ENCODE results near the gene BAIAP2.

The BAIAP2 gene

DNA sequence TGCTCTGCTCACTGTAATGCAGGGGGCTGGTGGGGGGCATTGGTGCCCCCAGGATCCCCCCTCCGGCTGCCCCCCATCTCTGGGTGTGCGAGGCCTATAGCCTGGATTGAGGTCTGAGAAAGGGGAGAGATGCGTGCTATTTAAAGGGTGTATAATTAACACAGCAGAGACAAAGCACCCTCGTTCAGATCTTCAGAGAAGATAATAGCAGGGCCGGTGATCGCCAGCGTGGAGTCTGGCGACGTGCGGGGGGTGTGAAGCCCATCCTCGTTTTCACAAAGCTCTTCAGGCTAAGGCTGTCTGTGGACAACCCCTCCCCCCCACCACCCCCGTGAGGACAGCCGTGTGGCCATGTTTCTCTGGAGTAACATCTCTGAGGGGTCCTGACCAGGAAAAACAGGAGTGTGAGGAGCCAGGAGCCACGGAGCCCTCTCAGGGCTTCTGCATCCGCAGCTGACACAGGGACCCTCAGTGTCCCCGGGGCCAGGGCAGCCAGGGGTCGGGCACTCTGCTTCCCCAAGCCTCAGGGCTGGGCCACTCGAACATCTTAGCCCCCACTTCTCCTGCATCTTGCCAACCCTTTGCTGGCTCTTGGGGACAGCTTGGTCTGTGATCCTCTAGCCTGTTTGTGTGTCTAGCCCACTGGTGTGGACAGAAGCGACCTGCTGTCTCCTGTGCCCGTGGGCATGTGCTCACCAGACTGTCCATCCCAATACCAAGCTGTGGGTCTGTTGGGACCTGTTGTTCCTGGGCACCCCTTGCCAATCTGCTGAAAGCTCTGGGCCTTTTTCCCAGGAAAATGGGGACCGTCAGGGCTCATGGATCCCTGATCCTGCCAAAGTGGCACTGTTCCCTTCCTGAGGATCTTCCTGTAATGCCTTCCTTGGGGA is 58.9 kb downstream of the BAIAP2 start:
- no peak for DNase-seq

DNA sequence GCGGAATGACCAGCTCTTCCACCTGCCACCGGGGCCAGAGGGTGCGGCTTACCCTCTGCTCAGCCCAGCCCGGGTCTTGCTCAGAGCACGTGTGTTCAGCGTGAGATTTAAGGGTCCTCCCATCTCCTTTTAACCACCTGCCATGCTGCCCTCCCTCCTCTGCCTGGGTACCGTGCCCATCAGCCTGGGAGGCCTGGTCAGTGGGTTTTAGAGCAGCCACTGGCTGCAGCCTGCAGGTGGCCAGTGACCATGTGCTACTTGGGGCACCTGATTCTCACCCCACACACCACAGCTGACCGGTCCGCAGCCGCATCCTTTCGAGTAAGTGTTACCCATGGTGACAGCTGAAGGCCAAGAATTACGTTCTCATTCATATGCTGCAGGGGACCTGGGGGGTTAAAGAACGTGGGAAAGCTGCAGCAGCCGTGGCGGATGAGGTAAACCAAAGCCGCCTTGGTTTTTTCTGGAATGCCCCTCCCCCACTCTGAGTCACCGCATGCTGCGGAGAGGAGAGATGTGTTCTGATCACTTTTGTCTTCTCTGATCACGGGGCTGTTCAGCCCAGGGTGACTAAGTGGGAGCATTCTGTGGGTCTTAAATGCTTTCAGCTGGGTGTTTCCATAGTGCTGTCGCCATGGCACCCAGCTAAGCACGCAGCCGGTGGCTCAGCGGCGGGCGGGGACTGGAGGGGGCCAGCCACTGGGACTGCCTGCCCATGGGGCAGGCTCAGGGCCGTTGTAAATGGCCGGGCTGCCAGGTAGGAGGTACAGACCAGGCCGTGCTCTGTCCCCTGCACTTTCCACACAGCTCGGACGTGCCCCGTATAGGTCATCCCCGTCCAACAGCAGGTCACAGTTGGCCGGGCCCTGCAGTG is 59.8 kb downstream of the BAIAP2 start:
- peak; percentile 52 for DNase-seq

DNA sequence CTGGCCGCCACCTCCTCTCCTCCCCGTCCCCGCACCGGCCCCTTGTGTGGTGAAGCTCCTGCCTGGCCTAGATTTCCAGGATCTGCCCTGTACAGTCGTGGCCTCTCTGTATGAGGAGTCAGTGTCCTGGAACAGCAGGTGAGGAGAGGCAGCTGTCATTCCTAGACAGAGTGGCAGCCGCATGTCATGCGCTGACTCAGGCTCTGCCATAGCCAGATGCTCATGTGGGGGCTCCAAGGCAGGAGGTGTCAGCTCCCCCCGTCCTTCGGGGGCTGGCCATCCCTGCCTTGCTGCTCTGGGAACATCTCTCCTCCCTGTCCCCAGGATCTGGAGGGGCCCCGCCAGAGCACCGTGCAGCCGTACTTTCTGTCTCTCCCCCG is 60.4 kb downstream of the BAIAP2 start:
- no peak for DNase-seq

DNA sequence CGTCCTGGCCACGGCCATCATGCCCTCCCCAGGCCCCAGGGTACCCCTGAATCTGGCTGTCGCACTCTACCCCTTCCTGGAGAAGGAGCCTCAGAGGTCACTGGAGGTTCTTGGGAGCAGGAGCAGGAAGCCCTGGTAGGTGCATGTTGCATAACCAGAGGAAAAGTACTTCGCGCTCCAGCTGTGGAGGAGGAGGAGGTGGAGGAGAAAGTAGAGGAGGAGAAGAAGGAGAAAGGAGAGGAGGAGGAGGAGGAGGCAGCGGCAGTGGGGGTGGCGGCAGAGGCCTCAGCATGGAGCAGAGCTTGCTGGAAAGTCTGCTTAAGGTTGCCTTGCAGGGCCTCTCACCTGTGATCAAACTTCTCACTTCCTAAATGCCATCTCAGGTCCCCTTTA is 61.8 kb downstream of the BAIAP2 start:
- DNase-seq: no peak

DNA sequence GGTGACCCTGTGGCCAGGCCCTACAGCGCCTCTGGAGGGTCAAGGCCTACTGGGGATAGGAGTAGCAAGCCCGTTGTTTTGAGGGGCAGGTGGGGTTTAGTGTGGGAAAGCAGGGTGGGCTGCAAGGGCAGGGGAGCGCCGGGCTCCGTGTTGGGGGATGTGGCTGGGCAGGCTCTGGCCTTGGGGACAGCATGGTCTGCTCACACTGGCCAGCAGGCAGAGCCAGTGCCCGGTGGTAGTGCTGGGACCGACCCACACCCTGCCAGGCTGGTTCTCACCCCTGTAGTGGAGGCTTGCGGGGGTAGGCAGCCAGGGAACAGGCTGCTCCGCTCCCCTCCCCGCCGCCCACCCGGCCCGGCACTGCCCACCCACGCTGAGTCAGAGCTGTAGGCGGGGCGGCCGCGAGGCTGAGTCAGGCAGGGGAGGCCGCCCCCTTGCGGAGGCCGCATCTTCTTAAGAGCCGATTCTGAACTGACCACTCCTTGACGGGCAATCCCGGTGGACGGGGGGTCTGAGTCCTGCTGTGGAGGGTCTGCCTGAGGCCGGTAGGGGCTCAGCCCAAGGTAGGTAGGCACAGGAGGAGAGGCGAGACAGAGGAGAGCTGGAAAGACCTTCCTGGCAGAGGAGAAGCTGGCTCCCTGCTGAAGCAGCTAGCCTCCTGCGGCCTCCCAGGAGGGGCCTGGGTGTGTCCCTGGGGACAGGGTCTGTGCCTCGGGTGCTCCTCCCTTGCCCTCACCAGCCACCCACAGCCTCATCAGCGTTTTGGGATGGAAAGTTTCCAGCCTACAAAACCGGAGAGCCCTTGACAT is 62.4 kb downstream of the BAIAP2 start:
- peak; percentile 75 for DNase-seq

DNA sequence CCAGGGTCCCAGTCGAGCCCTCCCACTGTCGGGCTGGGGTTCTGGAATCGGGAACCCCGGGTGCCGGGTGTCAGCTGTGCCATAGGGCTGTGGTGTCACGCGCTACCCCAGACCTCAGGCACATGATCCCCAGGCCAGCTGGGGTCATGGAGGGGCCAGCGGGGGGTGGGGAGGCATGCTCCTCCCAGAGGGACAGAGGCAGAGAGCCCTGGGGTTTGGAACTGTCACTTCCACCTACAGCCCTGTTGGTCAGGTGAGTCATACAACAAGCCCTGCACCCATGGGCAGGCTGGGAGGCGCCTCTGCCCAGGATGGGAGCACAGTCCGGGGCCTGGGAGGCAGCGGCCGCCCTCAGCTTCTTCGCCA is 63.0 kb downstream of the BAIAP2 start:
- DNase-seq: no peak

DNA sequence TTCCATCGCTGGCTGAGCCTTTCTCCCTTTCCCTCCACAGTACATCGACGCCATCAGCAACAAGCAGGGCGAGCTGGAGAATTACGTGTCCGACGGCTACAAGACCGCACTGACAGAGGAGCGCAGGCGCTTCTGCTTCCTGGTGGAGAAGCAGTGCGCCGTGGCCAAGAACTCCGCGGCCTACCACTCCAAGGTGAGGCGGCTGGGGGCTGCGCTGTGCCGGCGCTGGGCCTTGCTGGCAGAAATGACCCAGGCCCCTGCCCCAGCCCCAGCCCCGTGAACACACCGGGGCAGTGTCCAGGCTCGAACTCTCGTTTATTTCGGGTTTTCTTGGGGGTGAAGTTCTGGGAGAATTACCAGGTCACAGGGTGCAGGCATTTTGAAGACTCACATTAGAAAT is 64.9 kb downstream of the BAIAP2 start:
- no peak for DNase-seq

DNA sequence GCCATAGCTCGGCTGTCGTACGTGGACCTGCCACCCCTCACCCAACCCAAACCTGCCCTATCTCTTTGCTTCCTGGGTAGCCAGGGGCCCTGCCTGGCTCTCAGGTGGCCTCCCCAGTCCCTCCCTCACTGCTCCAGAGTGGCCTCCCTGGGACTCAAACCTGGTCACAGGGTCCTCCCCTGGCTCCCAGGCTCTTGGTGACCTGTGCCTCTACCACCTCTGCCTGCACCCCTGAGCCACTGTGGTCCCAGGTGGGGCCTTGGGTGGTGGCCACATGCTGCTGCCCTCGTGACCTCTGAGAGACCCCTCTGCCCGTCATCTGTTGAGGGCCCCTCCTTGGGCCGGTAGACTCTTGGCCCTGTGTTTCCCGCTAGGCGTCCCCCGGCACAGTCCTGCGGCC is 65.7 kb downstream of the BAIAP2 start:
- DNase-seq: no peak

DNA sequence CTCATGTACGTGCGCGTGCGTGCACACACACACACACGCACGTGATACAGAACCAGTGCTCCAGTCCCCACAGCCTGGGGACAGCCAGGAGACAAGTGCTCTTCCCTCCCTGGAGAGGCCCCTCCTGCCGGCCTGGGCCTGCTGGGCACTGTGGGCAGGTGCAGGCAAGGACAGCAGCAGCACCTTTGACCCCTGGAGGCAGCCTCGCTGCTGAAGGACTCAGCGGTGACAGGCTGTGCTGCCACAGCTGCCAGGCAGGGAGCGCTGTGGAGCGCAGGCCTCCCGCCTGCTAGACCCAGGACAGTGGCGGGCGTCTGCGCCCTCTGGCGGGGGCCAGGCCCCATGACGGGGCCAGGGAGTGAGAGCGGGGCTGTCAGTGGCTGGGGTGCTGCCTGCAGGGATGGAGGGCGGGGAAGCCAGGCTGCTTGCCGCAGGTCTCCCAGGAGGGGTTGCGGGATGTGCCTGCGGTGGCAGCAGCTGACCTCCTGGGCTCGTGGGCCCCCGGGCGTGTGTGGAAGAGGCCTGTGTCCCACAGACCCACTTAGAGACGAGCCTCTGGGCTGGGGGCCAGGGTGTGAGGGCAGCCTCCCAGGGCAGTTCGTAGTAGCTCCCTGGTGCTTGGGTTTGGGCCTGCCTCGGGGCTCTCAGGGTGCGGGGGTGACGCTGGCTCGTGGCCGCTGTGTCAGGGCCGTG is 66.8 kb downstream of the BAIAP2 start:
- peak; percentile 88 for DNase-seq

DNA sequence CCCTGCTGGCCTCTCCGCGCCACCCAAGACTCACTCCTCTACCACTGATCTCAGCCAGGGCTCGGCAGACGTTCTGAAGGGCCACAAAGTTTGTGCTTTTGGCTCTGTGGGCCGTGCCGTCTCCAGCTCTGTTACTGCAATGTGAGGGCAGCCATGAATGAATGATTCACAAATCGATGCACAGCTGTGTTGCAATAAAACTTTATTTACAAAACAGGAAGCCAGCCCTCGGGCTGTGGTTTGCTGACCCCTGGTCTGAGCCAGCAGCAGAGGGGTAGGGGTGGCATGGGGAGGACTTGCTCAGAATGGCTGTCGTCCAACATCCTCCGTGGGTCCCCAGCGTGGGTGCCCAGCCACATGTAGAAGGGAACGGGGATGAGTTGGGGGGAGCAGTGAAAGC is 67.4 kb downstream of the BAIAP2 start:
- no peak for DNase-seq

DNA sequence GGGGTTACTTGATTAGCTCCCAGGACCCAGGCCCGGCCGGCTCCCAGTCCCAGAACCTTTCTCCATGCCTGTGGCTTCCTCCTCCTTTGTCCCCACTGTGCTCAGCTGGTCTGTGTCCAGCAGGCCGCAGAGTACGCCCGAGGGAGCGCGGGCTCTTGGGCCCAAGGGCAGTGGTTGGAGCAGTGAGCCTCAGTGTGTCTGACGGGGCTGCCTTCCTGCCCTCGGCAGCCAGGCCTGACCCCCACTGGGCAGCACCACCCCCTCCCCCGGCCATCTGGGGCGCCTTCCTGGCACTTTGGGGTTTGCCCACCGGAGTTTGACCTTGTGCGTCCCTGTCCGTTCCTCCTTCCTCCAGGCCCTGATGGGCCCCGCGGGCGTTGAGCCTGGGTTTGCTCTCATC is 67.9 kb downstream of the BAIAP2 start:
- no peak for DNase-seq

DNA sequence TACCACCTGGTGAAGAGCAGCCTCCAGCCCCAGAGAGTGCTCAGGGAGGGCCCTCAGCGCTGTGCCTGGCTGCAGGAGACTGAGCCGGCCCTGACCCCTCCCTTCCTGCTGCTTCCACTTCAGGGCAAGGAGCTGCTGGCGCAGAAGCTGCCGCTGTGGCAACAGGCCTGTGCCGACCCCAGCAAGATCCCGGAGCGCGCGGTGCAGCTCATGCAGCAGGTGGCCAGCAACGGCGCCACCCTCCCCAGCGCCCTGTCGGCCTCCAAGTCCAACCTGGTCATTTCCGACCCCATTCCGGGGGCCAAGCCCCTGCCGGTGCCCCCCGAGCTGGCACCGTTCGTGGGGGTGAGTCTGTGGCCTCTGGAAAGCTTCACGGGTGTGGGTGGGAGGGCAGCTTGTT is 68.4 kb downstream of the BAIAP2 start:
- no peak for DNase-seq

DNA sequence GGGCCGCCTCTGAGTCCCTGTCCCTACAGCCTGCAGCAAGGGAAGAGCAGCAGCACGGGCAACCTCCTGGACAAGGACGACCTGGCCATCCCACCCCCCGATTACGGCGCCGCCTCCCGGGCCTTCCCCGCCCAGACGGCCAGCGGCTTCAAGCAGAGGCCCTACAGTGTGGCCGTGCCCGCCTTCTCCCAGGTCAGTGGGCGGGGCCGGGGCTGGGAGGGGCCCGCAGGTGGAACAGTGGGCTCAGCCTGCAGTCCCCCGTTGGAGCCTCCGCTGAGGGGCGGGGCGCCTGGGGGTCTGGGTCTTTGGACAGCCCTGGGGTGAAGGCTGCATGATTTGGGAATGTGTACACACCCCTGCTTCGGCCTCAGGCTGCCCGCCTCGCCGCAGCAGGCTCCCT is 71.8 kb downstream of the BAIAP2 start:
- DNase-seq: no peak

DNA sequence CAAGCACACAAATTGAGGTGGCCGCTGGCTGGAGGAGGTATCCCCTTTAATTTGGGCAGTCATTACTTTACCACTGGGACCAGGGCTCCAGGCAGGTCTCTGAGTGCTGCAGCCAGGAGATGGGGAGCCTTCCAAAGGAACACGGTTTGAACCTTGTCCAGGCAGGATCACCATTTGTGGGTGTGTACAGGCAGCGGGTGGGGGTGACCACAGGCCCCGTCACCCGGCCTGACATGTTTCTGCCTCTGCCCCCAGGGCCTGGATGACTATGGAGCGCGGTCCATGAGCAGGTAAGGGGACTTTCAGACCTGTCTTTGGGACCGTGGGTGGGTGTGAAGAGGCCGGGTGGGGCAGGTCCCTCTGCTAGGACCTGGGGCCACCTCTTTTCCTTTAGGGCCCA is 73.3 kb downstream of the BAIAP2 start:
- DNase-seq: no peak

DNA sequence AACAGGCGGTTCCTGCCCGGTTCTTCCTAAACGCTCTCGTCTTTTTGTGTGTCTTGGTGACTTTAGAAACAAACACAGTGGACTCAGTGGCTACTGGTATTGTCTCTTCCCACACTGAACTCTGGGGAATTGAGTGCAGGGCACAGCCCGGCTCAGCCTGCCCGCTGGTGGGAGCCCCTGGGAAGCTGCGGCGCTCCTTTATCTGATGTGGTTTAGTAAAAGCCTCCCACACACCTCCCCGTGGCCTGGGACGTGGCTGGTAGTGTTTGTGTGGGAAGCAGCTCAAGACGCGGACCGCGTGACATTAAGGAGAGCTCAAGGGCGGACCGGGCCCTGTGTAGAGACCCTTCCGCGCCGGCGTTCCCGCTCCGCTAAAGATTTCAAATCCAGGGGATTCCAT is 75.0 kb downstream of the BAIAP2 start:
- peak; percentile 33 for DNase-seq

DNA sequence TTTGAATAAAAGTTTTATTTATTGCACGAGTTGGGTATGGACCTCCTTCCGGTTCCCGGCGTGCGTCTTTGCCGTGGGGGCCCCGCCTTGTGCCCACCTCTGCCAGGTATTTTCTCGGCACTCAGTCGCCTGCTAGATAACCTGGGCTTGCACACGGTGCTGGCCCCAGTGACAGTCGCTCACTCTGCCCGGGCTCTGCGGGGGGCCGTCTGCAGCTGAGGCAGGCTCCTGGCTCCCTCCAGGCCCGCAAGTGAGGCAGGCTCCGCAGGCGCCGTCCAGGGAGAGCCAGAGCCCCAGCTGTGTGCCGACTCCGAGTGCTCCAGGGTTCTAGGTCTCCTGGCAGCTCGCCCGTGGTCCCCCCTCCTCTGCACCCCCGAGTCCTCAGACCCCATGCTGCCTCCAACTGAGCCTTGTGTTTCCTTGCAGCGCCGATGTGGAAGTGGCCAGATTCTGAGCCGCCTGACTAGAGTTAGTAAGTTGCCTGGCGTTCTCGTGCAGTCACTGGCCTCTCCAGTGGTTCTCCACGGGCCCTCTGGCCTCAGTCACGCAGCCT is 75.6 kb downstream of the BAIAP2 start:
- no peak for DNase-seq

DNA sequence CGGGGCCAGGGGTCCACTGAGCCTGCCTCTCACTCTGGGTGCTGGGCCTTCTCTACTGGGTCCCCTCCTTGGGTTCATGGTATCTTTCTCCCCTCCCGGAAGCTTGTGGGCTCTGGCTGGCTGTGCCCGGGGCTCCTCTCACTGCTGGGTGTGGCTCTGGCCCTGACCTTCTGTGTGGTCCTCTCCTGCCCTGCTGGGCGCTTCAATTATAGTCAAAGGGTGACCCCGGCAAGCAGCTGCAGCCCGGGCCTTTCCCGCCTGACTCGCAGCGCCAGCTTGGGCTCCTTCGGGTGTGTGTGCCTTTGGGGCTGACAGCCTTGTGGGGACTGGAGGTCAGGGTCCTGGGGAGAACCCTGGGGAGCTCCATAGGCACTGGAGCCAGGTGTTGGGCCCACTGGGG is 76.1 kb downstream of the BAIAP2 start:
- DNase-seq: no peak

DNA sequence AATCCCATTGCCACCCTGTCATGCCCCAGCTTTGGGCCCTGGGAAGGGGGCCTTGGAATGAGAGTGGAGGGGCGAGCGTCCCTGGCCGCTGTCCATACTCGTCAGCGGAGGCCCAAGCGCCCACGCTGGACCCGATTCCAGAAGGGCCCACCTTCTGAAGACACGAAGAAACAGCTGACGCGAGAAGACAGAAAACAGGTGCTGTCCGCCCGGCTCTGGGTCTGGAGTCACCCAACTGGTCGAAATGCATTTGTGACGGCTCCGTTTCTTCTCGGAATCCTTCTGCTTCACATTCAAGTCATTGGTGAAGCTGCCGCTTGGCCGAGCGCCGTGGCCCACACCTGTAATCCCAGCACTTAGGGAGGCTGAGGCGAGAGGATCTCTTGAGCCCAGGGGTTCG is 77.5 kb downstream of the BAIAP2 start:
- no peak for DNase-seq

DNA sequence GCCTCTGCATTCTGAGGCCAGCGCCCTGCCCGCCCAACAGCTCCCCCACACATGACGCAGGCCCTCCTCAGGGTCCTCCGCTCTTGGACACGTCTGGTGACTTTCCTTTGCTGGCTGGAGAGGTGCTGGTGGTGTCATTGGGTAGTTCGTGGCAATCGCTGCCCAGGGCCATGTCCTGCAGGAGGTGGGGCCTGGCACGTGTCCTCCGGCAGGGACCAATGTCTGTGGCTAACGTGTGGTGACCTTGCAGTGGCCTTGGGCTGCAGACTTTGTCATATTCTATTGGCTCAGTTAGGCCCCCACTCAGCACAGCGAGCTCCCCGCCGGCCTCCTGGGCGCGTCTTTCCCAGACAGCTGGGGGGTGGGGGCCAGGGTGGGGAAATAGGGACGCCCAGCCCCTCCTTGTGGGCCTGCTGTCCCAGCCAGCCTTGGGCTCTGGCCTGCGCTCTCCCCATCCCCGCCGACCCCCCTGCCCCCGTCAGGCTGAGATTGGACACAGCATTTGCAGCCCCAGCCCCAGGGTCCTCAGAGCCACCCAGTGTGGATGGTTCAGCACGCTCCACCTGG is 78.3 kb downstream of the BAIAP2 start:
- no peak for DNase-seq

DNA sequence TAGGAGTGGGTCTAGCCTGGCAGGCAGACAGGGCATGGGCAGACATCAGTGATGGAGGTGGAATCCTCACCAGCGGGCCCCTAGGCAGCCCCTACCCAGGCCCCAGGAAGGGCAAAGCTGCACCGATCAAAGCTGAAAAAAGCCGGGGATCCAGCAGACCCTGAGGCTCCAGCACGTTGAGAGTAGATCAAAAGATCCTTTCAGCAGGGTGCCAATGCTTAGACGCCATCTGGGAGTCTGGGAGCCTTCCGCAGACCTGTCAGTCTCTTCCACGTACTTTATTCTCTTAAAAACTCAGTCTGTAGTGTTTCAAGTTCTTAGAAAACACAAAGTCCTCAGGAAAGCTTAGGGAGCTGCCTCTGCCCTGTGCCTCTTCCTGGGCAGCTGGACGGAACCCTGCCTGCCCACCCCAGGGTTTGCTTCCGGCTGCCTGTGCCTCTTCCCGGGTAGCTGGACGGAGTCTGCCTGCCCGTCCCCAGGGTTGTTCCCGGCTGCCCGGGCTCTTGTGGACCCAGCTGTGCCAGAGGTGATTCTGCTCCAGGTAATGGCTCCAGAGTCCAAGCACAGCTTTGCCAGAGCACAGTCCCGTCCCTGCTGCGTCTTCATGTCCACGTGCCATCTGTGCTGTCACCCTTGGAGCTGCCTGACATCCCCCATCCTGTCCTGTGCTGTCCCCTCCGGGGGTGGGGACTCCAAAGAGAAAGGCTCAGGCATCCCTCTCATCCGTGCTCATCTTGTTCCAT is 79.6 kb downstream of the BAIAP2 start:
- DNase-seq: no peak

DNA sequence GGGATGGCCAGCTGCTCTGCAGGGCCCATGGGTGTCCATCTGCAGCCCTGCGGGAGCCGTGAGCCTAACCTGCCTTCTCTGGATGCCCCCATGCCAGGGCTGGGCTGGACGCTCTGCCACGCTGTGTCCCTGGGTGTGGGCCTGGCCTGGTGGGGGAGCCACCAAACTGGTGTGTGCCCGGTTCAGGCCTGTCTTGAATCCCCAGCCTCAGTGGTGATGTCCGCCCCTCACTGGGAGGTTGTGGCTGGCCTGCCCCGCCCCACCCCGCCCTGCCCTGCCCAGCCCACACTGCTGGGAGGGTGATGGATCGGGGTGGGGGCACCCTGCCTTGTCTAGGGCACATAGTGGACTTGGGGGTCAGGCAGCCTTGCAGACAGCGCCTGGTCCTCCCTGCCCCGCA is 80.3 kb downstream of the BAIAP2 start:
- no peak for DNase-seq

All from hematopoietic multipotent progenitor cell treated with erythropoietin and hydrocortisone succinate and interleukin-3 and kit ligand, for 6 days (in vitro differentiated cells).